Stimulated activated CD4-positive, alpha-beta T cell treated with anti-CD3 and anti-CD28 coated beads, Interleukin-4, amount 100 ng/mL, for 48 hours (primary cell): ENCODE results near the gene LHCGR.
"Not testable (repeated sequence)": the region's sequence is repeated elsewhere in the genome, so short reads cannot be mapped to it uniquely, and the experiment has no call there.

ENCODE experiments used
- DNase-seq, 2 donors: peaks; one replicate each; pipeline ENCODE4 v3.0.0-alpha.2; 2020; ENCODE audit warnings: low read depth in 2 of 2

LHCGR gene

GRCh38 chr2:48709096-48710034 is 46.2 kb downstream of the LHCGR start:
- no peak for DNase-seq

DNA sequence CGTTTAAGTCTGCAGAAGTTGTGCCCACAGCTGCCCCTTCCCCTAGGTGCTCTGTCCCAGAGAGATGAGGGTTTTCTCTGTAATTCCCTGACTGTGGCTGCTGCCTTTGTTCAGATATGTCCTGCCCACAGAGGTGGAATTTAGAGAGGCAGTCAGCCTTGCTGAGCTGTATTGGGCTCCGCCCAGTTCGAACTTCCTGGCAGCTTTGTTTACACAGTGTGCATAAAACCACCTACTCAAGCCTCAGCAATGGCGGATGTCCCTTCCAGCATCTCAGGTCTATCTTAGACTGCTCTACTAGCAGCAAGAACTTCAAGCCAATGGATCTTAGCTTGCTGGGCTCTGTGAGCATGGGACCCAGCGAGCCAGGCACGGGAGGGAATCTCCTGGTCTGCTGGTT is 48.1 kb downstream of the LHCGR start:
- DNase-seq = no peak

DNA sequence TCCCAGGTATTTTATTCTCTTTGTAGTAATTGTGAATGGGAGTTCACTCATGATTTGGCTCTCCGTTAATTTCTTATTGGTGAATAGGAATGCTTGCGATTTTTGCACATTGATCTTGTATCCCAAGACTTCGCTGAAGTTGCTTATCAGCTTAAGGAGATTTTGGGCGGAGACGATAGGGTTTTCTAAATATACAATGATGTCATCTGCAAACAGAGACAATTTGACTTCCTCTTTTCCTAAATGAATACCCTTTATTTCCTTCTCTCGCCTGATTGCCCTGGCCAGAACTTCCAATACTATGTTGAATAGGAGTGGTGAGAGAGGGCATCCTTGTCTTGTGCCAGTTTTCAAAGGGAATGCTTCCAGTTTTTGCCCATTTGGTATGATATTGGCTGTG is 51.9 kb downstream of the LHCGR start:
- not testable (repeated sequence) for DNase-seq

GRCh38 chr2:48699348-48699930 is 56.1 kb downstream of the LHCGR start:
- DNase-seq = no peak

GRCh38 chr2:48696881-48697280 is 58.6 kb downstream of the LHCGR start:
- no peak for DNase-seq

- DNase-seq = no peak
Observed at GRCh38 chr2:48695991-48696390, 59.5 kb downstream of the LHCGR start.

DNA sequence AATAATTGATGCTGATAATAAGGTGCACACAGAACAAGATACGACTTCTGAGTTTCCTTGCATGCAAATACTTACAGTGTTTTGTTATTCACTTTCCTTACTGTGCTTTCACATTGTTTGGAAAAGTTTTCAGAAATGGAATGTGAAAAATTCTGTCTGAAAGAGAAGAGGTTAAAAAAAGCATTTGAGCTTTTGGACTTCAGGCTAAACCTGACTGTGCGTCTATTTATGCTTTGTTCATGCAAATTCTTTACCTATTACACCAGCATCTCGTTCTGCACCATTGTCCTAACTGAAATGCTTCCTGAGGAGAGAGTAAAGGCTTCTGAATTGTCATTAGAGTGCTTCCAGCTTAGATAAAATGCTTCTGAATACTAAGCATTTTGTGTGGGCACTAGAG is 61.4 kb downstream of the LHCGR start:
- no peak for DNase-seq

DNA sequence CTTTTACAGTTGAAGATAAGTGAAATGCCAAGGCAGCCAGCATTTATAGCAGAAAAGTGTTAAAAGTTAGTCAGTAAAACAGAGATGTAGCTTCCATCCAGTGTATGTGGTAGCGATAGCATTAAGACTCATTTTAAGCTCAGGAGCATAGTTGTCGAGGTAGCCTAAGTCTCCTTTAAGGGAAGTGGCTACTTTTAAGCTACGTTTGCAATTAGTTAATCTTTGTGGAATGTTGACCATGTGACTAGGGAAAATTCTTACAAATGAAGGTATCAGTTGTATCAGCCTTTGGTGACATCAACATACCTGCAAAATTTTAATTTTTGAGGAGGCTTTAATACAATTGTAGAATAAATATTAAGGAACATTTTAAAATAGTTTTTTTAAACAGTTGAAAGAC is 61.9 kb downstream of the LHCGR start:
- no peak for DNase-seq

DNA sequence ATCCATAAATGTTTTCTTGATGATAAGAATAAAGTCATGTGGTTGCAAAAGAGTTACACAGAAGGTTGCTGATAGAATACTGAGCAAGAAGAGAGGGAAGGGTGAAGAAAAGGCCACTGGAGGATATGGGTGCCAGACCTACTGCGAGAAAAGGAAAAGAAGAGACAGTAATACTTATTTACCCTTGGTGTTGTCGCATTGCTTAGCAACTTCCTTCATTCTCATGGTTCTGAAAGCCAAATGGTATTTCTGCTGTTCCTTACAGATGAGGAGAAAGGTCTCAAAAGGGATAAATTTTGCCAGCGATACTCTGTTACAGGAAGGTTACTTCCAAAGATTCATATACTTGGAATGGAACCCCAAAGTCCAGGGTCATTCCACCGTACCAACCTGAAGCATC is 62.5 kb downstream of the LHCGR start:
- no peak for DNase-seq

DNA sequence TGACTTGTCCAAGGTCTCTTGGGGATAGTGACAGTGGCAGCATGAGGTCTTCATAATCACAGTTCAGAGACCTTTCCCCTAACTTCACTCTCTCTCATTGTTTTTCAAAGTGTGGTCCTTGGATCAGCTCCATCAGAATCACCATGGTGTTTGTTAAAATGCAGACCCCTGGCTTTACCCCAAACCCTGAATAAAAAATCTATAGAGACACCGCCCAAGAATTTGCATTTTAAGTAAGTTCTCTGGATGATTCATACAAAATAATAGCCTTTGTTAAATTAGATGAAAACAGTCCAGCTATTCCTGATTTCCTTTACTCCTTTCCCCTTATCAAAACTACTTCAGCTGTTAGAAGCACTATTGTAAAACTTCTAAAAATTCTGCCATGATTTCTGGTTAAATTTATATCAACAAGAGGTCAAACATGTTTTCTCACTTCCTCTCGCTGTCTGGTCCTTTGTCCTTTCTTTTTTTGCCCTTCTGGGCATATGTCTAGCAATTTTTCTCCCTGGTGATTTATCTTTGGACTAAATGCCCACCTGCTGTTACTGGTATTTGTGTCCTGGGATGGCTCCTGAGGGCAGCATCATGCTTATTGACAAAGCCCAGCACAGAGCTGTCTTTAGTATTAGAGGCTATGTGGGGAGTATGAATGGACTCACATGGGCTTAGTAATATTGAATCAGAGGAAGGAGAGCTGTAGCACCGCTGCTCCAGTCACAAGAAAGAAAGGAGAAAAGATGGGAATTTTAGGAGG is 63.4 kb downstream of the LHCGR start:
- DNase-seq = no peak

DNA sequence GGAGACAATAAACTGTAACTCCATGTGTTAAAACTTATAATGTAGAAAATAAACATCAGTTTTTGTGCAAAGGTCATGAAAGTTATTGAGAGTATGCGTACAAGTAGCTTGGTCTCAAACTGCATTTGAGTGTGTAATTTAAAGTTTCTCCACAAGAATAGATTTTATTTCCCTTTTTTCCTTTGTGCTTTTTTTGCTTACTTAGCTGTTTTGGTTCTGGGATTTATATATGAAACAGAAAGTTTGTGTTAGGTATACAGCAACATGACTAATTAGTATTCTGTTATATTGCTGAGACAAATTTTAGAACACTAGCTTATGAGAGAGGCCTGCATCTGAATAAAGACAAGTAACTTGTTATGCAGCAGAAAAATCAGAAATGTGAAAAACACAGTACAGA is 70.4 kb downstream of the LHCGR start:
- DNase-seq = no peak

- no peak for DNase-seq
Observed at GRCh38 chr2:48677450-48677849, 78.1 kb downstream of the LHCGR start.

DNA sequence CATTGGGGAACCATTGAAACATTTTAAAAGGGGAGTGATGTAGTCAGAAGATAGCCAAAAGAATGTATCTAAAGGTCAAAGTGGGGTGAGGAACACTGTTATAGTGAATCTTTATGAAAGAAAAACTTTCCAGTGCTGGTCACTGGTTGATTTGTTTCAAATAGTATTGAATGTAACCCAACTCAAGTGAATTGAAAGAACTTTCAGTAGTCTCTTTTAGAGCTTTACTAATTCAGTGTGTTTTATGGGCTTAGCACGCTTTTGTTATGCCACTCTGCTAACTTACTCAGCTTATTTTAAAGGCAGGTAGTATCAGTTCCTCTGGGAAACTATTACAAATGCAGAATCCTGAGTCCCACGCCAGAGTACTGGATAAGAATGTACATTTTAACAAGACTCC is 80.6 kb downstream of the LHCGR start:
- DNase-seq = no peak

DNA sequence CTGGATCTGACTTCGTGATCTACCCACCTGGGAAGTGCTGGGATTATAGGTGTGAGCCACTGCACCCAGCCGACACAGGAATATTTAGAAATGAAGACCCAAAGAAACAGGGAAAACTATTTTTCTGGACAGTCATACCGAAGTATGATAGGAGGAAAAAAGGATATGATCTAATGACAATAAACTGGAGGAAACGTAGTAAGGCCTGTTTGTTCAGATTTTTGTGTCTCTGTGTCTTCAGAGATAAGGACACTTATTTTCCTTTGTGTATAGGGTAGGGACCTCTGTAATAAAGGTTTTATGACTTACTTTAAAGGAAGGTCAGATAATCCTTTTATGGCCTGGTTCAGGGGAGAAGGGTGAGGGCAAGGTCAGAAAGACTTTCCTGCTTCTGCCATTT is 81.9 kb downstream of the LHCGR start:
- no peak for DNase-seq

DNA sequence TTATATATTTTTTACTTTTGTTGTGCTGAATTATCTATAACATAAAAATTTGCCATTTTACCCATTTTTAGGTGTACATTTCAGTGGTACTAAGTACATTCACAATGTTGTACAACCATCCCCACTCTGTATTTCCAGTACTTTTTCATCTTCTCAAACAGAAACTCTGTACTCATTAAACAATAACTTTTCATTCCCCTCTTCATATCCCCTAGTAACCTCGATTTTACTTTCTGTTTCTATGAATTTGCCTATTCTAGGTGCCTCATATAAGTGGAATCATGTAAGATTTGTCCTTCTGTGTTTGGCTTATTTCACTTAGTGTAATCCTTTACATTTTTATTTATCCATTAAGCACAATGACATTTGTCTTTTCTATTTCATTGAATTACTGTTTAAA is 86.5 kb downstream of the LHCGR start:
- DNase-seq = no peak

DNA sequence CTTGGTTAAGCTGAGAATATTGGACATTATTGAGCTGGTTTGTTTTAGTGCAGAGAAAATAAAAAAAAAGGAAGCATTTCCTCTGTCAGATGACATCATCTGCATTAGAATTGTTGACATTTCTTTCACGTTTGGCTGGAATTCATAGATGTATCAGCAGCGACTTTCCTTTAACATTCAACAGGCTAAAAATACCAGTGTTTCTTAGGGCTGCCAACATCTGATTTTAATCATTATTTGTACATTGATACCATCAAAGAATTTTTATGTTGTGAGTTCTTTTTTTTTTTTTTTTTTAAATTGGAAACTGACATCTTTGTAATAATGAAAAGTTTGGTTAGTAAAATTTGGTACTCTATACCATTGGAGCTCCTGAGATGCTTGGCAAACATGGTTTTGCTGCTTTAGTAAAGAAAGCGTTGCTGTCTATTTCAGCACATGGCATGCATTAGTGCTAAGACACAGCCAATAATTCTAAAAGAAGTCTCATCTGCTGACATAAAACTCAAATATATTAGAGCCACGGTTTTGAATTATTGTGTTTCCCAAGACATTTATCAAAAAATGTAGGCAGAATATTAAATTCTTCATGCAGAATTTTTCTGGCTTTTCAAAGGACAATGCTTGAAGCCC is 104.2 kb downstream of the LHCGR start:
- no peak for DNase-seq

DNA sequence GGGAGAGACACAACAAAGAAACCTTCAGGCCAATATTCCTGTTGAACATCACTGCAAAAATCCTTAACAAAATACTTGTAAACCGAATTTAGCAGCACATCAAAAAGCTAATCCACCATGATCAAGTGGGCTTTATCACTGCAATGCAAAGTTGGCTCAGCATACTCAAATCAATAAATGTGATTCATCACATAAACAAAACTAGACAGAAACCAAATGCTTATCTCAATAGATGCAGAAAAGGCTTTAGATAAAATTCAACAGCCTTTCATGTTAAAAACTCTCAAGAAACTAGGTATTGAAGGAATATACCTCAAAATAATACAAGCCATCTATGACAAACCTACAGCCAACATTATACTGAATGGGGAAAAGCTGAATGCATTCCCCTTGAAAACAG is 117.3 kb downstream of the LHCGR start:
- DNase-seq = no peak
